GM12878 (cell line): ENCODE data around the gene STK4. TPM values are rescaled to one million over a fixed set of nuclear protein-coding genes. Genes with fewer than 3 reads are reported as not detected.

ENCODE experiments used
- ATAC-seq: fragments of 200-7000 bp; cut with Tn5 transposase; 3 replicates; pipeline ENCODE4 v1.9.1; 2020; ENCODE audit warnings: mild to moderate bottlenecking, moderate library complexity
- BruUV-seq: library from RNA; stranded (reverse); fragments of 400-500 nt; replicated peaks from 2 replicates; lab custom pipeline; 2021; lab: Mats Ljungman, UMichigan
- CTCF ChIA-PET: fragments of 300-600 bp; sonication (Branson Sonifier 250); formaldehyde crosslinking; extraction: SDS; loops from one replicate; lab custom pipeline; 2021; ENCODE audit warnings: inconsistent platforms; lab: Yijun Ruan, JAX
- POLR2A ChIA-PET: fragments of 350-600 bp; formaldehyde crosslinking; extraction: SDS; loops from one replicate; lab custom pipeline; 2021; ENCODE audit warnings: inconsistent platforms; lab: Charles Lee
- RAD21 ChIA-PET: fragments of 300-600 bp; sonication (Branson Sonifier 250); formaldehyde crosslinking; loops from one replicate; lab custom pipeline; 2023; ENCODE audit warnings: antibody characterized with exemption; ENCODE audit not compliant: unreplicated experiment; lab: Charles Lee
- SMC1A ChIA-PET: fragments of 300-600 bp; sonication (Branson Sonifier 250); formaldehyde crosslinking; loops from one replicate; lab custom pipeline; 2023; ENCODE audit not compliant: unreplicated experiment, uncharacterized antibody; lab: Charles Lee
- DNase-seq: peaks from one replicate; pipeline ENCODE4 v3.0.0-alpha.2; 2011; ENCODE audit warnings: low read depth, low spot score
- FAIRE-seq: peaks from 3 replicates; lab custom pipeline; 2011; peaks lifted over from hg19 to GRCh38; lab: Jason Lieb, UNC
- H2AFZ ChIP-seq: 2 replicates; pipeline ENCODE4 v1.6.0; 2011; ENCODE audit warnings: low read depth, low read length, control low read depth; ENCODE audit not compliant: control insufficient read depth
- H3K27ac ChIP-seq: 2 replicates; pipeline ENCODE4 v1.5.1; 2011; ENCODE audit warnings: control low read depth; ENCODE audit not compliant: control insufficient read depth, insufficient read depth
- H3K27me3 ChIP-seq, 2 experiments: replicated peaks in 1 of 2; 2 replicates each; pipeline versions ENCODE4 v1.6.0 to v1.6.1; 2011; ENCODE audit warnings: low read length in 1 of 2; ENCODE audit not compliant: control insufficient read depth in 2 of 2, insufficient read depth in 2 of 2
- H3K36me3 ChIP-seq, 2 experiments: 2 replicates each; pipeline ENCODE4 v1.5.1; 2011; ENCODE audit warnings: low read length in 1 of 2; ENCODE audit not compliant: control insufficient read depth in 2 of 2, insufficient read depth in 2 of 2
- H3K4me1 ChIP-seq: 2 replicates; pipeline ENCODE4 v1.6.1; 2011; ENCODE audit warnings: mild to moderate bottlenecking, low read length, moderate library complexity, mixed read lengths; ENCODE audit not compliant: control insufficient read depth, insufficient read depth
- H3K4me2 ChIP-seq: 2 replicates; pipeline ENCODE4 v1.6.0; 2011; ENCODE audit warnings: control low read depth; ENCODE audit not compliant: control insufficient read depth, insufficient read depth
- H3K4me3 ChIP-seq: fragments of 200-600 bp; sonication (generic); 2 replicates; pipeline ENCODE4 v1.5.1; 2016
- H3K79me2 ChIP-seq: 2 replicates; pipeline ENCODE4 v1.6.0; 2011; ENCODE audit warnings: low read length; ENCODE audit not compliant: control insufficient read depth, insufficient read depth
- H3K9ac ChIP-seq: 2 replicates; pipeline ENCODE4 v1.8.0; 2011; ENCODE audit warnings: low read length, control low read depth, mixed read lengths; ENCODE audit not compliant: control insufficient read depth, insufficient read depth
- H3K9me3 ChIP-seq: replicated peaks from 3 replicates; pipeline ENCODE4 v1.5.1; 2011; ENCODE audit warnings: mild to moderate bottlenecking, low read length; ENCODE audit not compliant: control insufficient read depth, insufficient read depth
- H4K20me1 ChIP-seq: 2 replicates; pipeline ENCODE4 v1.6.0; 2011; ENCODE audit not compliant: control insufficient read depth, insufficient read depth
- NFYB ChIP-seq: IDR thresholded peaks from 2 replicates; pipeline ENCODE4 v1.6.1; 2011; ENCODE audit warnings: low read depth, mild to moderate bottlenecking, low read length, improper control_type of control experiment, moderate library complexity; ENCODE audit not compliant: insufficient read depth
- PML ChIP-seq: IDR thresholded peaks from 2 replicates; pipeline ENCODE4 v1.6.1; 2012; ENCODE audit warnings: low read length, inconsistent platforms
- RB1 ChIP-seq: fragments of 450-650 bp; formaldehyde crosslinking; IDR thresholded peaks from 2 replicates; pipeline ENCODE4 v1.6.1; 2017; ENCODE audit warnings: mild to moderate bottlenecking, borderline replicate concordance
- SUPT20H ChIP-seq: IDR thresholded peaks from 2 replicates; pipeline ENCODE4 v1.6.1; 2011; ENCODE audit warnings: low read depth, mild to moderate bottlenecking, low read length, moderate library complexity, borderline replicate concordance; ENCODE audit not compliant: control insufficient read depth
- WGBS: methylation state at CpG from one replicate; pipeline ENCODE4 v1.1.6; 2016; ENCODE audit warnings: low lambda C conversion rate; ENCODE audit not compliant: insufficient replicate concordance, insufficient coverage; ENCODE audit errors: missing lambda C conversion rate; 5-methylcytosine and 5-hydroxymethylcytosine counted together
- in situ Hi-C: fragments of 300-500 bp; cut with MboI; formaldehyde crosslinking; loops from 9 replicates; pipeline ENCODE4 v1.14.3; 2018; ENCODE audit warnings: mixed read lengths
- intact Hi-C: fragments of 100-400 bp; cut with micrococcal nuclease; formaldehyde crosslinking; loops from one replicate; pipeline ENCODE4 v1.14.2; 2022; ENCODE audit not compliant: unreplicated experiment
- polyA plus RNA-seq, 11 experiments: library from polyadenylated mRNA; depleted of rRNA in 4 of 11; unstranded in 6 of 11; stranded (reverse) in 5 of 11; fragments of >200 nt; fragmentation: Nextera tagmentation in 4 of 11; fragmentation: Illumina TruSeq in 1 of 11; extraction: Ambion mirVana in 4 of 11; extraction: Trizol in 1 of 11; gene quantifications; 1 replicate in 1 of 11; 2 replicates in 10 of 11; pipeline versions ENCODE4 v1.2.1 to v1.2.3, GENCODE V29; 2011 to 2016; ENCODE audit warnings: inconsistent platforms in 2 of 11, missing spikeins in 2 of 11, low read depth in 1 of 11
- total RNA-seq, 4 experiments: library from RNA; depleted of rRNA in 3 of 4; stranded (reverse); fragments of >200 nt in 3 of 4; fragmentation: Illumina TruSeq in 1 of 4; extraction: Trizol in 1 of 4; gene quantifications; 2 replicates each; pipeline versions ENCODE4 v1.2.1 to v1.2.3, GENCODE V29; 2013 to 2021
- TF ChIP-seq, protein P1 (sequence below): IDR thresholded peaks from 2 replicates; pipeline ENCODE4 v1.6.1; 2011; ENCODE audit warnings: borderline replicate concordance, low read depth, mild to moderate bottlenecking, moderate library complexity, low read length; ENCODE audit not compliant: insufficient read depth, poor library complexity, severe bottlenecking
- TF ChIP-seq, protein P2 (sequence below): fragments of 450-650 bp; IDR thresholded peaks from 2 replicates; pipeline ENCODE4 v1.6.1; 2018; ENCODE audit warnings: borderline replicate concordance, mild to moderate bottlenecking; ENCODE audit not compliant: partially characterized antibody
- TF ChIP-seq, protein P3 (sequence below): IDR thresholded peaks from 2 replicates; pipeline ENCODE4 v1.6.1; 2012; ENCODE audit warnings: mild to moderate bottlenecking, low read depth, low read length
- TF ChIP-seq, protein P4 (sequence below): fragments of 450-650 bp; conservative IDR thresholded peaks from 2 replicates; pipeline ENCODE4 v1.6.1; 2017; ENCODE audit warnings: mild to moderate bottlenecking, moderate library complexity
- TF ChIP-seq, protein P5 (sequence below): fragments of 450-650 bp; IDR thresholded peaks from 2 replicates; pipeline ENCODE4 v1.6.1; 2017; ENCODE audit warnings: mild to moderate bottlenecking

The STK4 gene
- total and polyA plus RNA-seq, 10 of the 15 experiments (the other 5 are each of a cell fraction or from before 2014, with no cell fraction given): 24.0 to 135 (median 89.7) TPM

DNA sequence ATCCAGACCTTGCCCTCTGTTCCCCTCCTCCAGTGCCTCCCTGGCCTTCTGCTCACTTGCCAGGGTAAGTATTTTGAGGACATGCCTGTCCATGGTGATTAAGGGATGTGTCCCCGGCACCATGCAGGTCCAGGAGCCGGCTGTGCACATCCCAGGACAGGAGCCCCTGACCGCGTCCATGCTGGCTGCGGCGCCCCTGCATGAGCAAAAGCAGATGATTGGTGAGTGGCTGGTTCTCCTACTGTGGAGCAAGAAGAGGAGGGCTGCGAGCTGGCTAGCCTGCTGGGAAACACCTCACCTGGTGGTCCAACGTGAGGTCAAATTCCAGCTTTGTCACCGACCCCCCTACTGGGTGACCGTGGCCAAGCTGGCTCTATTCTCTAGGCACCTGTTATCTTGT, 29.8 kb upstream of the STK4 start (continued):
- TF ChIP-seq, protein P1, sequence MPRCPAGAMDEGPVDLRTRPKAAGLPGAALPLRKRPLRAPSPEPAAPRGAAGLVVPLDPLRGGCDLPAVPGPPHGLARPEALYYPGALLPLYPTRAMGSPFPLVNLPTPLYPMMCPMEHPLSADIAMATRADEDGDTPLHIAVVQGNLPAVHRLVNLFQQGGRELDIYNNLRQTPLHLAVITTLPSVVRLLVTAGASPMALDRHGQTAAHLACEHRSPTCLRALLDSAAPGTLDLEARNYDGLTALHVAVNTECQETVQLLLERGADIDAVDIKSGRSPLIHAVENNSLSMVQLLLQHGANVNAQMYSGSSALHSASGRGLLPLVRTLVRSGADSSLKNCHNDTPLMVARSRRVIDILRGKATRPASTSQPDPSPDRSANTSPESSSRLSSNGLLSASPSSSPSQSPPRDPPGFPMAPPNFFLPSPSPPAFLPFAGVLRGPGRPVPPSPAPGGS: no peak
- no peak for TF ChIP-seq RB1

DNA sequence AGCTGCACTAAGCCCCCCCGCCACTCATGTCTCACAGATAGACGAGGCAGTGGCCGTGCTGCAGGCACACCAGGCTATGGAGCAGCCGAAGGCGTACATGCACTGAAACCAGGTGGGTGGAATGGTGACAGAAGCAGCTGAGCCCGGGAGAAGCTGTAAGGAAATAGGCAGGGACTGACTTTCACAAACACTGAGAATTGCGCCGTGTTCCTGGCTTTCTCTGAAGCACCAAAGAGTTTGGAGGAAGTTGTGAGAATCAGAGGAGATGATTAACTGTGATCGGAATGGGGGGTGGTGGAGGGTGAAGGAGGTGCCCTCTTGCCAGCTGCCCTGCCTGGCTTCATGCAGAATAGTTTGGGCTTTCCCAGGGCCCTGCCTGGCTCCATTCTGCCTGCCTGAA, 27.7 kb upstream of the STK4 start:
- H3K36me3 ChIP-seq: peaks cover 15 to 18% of the 10 kb centered on the region in 2 experiments
- no peak overlapping the region for H2AFZ ChIP-seq
- in situ Hi-C loops (no loop called here), intact Hi-C loops (no loop called here)
- ChIA-PET SMC1A (interaction anchor here (1.2 to 3.1 kb wide), 2 partner anchors 8 to 10 kb away, joined by 3 to 7 read pairs; no protein-coding TSS in a partner anchor), POLR2A (interaction anchor here (1.4 kb wide), 1 partner anchor 15 kb away, joined by 6 read pairs; no protein-coding TSS in a partner anchor), CTCF (interaction anchor here (0.8 kb wide), 1 partner anchor 12 kb away, joined by 3 read pairs; no protein-coding TSS in a partner anchor), RAD21 (no interaction called here)
- H3K4me1 ChIP-seq: no peaks in the 10 kb centered on the region
- BruUV-seq: TSS peak; percentile 29
- no peak for ATAC-seq
- H3K27ac ChIP-seq: no peak overlapping the region
- no peak for FAIRE-seq
- no peak overlapping the region for H3K4me3 ChIP-seq
- no peaks in the 10 kb centered on the region for H3K79me2 ChIP-seq
- WGBS: 94% methylated on average over 9 of the region's 9 CpGs
- H3K27me3 ChIP-seq: no peaks in the 10 kb centered on the region
- H4K20me1 ChIP-seq: no peaks in the 10 kb centered on the region
- H3K9ac ChIP-seq: no peak overlapping the region
- DNase-seq: no peak
- H3K9me3 ChIP-seq: no peaks in the 10 kb centered on the region
- no peak overlapping the region for H3K4me2 ChIP-seq
- TF ChIP-seq SUPT20H (no peak), NFYB (no peak), PML (no peak)
- TF ChIP-seq, protein P2, sequence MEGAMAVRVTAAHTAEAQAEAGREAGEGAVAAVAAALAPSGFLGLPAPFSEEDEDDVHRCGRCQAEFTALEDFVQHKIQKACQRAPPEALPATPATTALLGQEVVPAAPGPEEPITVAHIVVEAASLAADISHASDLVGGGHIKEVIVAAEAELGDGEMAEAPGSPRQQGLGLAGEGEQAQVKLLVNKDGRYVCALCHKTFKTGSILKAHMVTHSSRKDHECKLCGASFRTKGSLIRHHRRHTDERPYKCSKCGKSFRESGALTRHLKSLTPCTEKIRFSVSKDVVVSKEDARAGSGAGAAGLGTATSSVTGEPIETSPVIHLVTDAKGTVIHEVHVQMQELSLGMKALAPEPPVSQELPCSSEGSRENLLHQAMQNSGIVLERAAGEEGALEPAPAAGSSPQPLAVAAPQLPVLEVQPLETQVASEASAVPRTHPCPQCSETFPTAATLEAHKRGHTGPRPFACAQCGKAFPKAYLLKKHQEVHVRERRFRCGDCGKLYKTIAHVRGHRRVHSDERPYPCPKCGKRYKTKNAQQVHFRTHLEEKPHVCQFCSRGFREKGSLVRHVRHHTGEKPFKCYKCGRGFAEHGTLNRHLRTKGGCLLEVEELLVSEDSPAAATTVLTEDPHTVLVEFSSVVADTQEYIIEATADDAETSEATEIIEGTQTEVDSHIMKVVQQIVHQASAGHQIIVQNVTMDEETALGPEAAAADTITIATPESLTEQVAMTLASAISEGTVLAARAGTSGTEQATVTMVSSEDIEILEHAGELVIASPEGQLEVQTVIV: no peak
- TF ChIP-seq, protein P3, sequence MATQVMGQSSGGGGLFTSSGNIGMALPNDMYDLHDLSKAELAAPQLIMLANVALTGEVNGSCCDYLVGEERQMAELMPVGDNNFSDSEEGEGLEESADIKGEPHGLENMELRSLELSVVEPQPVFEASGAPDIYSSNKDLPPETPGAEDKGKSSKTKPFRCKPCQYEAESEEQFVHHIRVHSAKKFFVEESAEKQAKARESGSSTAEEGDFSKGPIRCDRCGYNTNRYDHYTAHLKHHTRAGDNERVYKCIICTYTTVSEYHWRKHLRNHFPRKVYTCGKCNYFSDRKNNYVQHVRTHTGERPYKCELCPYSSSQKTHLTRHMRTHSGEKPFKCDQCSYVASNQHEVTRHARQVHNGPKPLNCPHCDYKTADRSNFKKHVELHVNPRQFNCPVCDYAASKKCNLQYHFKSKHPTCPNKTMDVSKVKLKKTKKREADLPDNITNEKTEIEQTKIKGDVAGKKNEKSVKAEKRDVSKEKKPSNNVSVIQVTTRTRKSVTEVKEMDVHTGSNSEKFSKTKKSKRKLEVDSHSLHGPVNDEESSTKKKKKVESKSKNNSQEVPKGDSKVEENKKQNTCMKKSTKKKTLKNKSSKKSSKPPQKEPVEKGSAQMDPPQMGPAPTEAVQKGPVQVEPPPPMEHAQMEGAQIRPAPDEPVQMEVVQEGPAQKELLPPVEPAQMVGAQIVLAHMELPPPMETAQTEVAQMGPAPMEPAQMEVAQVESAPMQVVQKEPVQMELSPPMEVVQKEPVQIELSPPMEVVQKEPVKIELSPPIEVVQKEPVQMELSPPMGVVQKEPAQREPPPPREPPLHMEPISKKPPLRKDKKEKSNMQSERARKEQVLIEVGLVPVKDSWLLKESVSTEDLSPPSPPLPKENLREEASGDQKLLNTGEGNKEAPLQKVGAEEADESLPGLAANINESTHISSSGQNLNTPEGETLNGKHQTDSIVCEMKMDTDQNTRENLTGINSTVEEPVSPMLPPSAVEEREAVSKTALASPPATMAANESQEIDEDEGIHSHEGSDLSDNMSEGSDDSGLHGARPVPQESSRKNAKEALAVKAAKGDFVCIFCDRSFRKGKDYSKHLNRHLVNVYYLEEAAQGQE: no peak
- TF ChIP-seq, protein P4, sequence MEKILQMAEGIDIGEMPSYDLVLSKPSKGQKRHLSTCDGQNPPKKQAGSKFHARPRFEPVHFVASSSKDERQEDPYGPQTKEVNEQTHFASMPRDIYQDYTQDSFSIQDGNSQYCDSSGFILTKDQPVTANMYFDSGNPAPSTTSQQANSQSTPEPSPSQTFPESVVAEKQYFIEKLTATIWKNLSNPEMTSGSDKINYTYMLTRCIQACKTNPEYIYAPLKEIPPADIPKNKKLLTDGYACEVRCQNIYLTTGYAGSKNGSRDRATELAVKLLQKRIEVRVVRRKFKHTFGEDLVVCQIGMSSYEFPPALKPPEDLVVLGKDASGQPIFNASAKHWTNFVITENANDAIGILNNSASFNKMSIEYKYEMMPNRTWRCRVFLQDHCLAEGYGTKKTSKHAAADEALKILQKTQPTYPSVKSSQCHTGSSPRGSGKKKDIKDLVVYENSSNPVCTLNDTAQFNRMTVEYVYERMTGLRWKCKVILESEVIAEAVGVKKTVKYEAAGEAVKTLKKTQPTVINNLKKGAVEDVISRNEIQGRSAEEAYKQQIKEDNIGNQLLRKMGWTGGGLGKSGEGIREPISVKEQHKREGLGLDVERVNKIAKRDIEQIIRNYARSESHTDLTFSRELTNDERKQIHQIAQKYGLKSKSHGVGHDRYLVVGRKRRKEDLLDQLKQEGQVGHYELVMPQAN: no peak
- TF ChIP-seq, protein P5, sequence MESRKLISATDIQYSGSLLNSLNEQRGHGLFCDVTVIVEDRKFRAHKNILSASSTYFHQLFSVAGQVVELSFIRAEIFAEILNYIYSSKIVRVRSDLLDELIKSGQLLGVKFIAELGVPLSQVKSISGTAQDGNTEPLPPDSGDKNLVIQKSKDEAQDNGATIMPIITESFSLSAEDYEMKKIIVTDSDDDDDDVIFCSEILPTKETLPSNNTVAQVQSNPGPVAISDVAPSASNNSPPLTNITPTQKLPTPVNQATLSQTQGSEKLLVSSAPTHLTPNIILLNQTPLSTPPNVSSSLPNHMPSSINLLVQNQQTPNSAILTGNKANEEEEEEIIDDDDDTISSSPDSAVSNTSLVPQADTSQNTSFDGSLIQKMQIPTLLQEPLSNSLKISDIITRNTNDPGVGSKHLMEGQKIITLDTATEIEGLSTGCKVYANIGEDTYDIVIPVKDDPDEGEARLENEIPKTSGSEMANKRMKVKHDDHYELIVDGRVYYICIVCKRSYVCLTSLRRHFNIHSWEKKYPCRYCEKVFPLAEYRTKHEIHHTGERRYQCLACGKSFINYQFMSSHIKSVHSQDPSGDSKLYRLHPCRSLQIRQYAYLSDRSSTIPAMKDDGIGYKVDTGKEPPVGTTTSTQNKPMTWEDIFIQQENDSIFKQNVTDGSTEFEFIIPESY: no peak
